ENCODE results near the gene LRMDA.

LRMDA gene

DNA sequence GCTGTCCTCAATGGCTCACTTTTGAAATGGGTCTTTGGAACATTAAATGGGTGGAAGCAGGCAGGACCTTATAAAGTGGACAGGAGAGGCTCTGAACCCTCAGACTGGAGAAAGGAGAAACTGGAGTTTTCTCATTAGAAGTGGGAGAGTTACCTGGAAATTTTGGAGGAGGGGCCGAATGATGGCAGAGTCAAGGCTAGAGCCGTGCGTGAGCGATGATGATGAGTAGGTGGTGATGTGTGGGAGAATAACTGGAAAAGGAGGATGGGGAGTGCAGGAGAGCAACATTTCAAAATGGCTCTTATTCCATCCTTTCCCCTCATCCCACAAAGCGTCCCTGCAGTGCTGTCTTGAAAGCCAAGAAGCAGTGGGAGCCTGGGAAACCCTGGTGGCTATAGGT lies 274.0 kb downstream of the LRMDA start:
- H3K4me3 ChIP-seq (ENCODE audit: low read depth, low read length): no peak overlapping the region
- no peaks in the 10 kb centered on the region for H3K27me3 ChIP-seq (ENCODE audit: control insufficient read depth, insufficient read depth, low read length)
- H3K9me3 ChIP-seq (ENCODE audit: control insufficient read depth, insufficient read depth, low read depth, low read length): no peaks in the 10 kb centered on the region
- peaks cover 17% of the 10 kb centered on the region for H3K4me1 ChIP-seq (ENCODE audit: control insufficient read depth, insufficient read depth, low read length)
- no peaks in the 10 kb centered on the region for H3K36me3 ChIP-seq (ENCODE audit: control insufficient read depth, insufficient read depth, low read length)
- H3K27ac ChIP-seq (ENCODE audit: low read depth, low read length): no peak overlapping the region
- H3K9ac ChIP-seq (ENCODE audit: low read length): no peak overlapping the region

- Histone ChIP-seq H3K27ac (ENCODE audit: low read depth, low read length) (no peak overlapping the region), H3K27me3 (ENCODE audit: control insufficient read depth, insufficient read depth, low read length) (no peaks in the 10 kb centered on the region), H3K9me3 (ENCODE audit: control insufficient read depth, insufficient read depth, low read depth, low read length) (no peaks in the 10 kb centered on the region), H3K4me3 (ENCODE audit: low read depth, low read length) (no peak overlapping the region), H3K4me1 (ENCODE audit: control insufficient read depth, insufficient read depth, low read length) (peaks cover 17% of the 10 kb centered on the region), H3K36me3 (ENCODE audit: control insufficient read depth, insufficient read depth, low read length) (no peaks in the 10 kb centered on the region), H3K9ac (ENCODE audit: low read length) (no peak overlapping the region)
These were observed 275.8 kb downstream of the LRMDA start for GRCh38 chr10:75707080-75707840.

GRCh38 chr10:75708060-75708459 lies 276.6 kb downstream of the LRMDA start:
- no peaks in the 10 kb centered on the region for H3K9me3 ChIP-seq (ENCODE audit: control insufficient read depth, insufficient read depth, low read depth, low read length)
- H3K27me3 ChIP-seq (ENCODE audit: control insufficient read depth, insufficient read depth, low read length): no peaks in the 10 kb centered on the region
- peaks cover 21% of the 10 kb centered on the region for H3K4me1 ChIP-seq (ENCODE audit: control insufficient read depth, insufficient read depth, low read length)
- H3K4me3 ChIP-seq (ENCODE audit: low read depth, low read length): no peak overlapping the region
- no peak overlapping the region for H3K9ac ChIP-seq (ENCODE audit: low read length)
- no peaks in the 10 kb centered on the region for H3K36me3 ChIP-seq (ENCODE audit: control insufficient read depth, insufficient read depth, low read length)
- no peak overlapping the region for H3K27ac ChIP-seq (ENCODE audit: low read depth, low read length)

DNA sequence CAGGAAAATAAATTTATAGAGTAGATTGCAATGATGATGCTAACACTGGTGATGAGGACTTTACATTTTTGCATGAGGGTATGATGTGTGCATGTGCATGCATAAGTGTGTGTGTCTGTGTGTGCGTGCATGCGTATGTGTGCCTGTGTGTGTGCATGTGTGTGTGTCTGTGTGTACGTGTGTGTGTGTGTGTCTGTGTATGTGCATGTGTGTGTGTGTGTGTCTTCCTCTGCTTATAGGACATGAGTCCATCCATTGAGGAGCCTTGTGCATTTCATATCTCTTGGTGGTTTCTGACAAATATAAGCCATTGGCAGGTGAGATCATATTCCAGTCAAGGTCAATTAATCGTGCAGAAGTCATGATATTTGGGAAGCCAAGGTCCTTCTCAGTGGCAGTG lies 277.8 kb downstream of the LRMDA start:
- H3K4me3 ChIP-seq (ENCODE audit: low read depth, low read length): no peak overlapping the region
- H3K27me3 ChIP-seq (ENCODE audit: control insufficient read depth, insufficient read depth, low read length): no peaks in the 10 kb centered on the region
- H3K4me1 ChIP-seq (ENCODE audit: control insufficient read depth, insufficient read depth, low read length): peaks cover 21% of the 10 kb centered on the region
- H3K9ac ChIP-seq (ENCODE audit: low read length): no peak overlapping the region
- no peaks in the 10 kb centered on the region for H3K36me3 ChIP-seq (ENCODE audit: control insufficient read depth, insufficient read depth, low read length)
- H3K27ac ChIP-seq (ENCODE audit: low read depth, low read length): no peak overlapping the region
- no peaks in the 10 kb centered on the region for H3K9me3 ChIP-seq (ENCODE audit: control insufficient read depth, insufficient read depth, low read depth, low read length)

- H3K36me3 ChIP-seq (ENCODE audit: control insufficient read depth, insufficient read depth, low read length): no peaks in the 10 kb centered on the region
These were observed 278.4 kb downstream of the LRMDA start for GRCh38 chr10:75709811-75710210.

GRCh38 chr10:75712242-75712880 lies 280.9 kb downstream of the LRMDA start:
- Histone ChIP-seq H3K27ac (ENCODE audit: low read depth, low read length) (no peak overlapping the region), H3K36me3 (ENCODE audit: control insufficient read depth, insufficient read depth, low read length) (no peaks in the 10 kb centered on the region), H3K4me3 (ENCODE audit: low read depth, low read length) (no peak overlapping the region), H3K4me1 (ENCODE audit: control insufficient read depth, insufficient read depth, low read length) (peaks cover 19% of the 10 kb centered on the region), H3K9ac (ENCODE audit: low read length) (no peak overlapping the region), H3K27me3 (ENCODE audit: control insufficient read depth, insufficient read depth, low read length) (no peaks in the 10 kb centered on the region), H3K9me3 (ENCODE audit: control insufficient read depth, insufficient read depth, low read depth, low read length) (no peaks in the 10 kb centered on the region)

More at GRCh38 chr10:75709811-75710210, 278.4 kb downstream of the LRMDA start:
- H3K4me3 ChIP-seq (ENCODE audit: low read depth, low read length): no peak overlapping the region
- no peaks in the 10 kb centered on the region for H3K27me3 ChIP-seq (ENCODE audit: control insufficient read depth, insufficient read depth, low read length)
- no peak overlapping the region for H3K27ac ChIP-seq (ENCODE audit: low read depth, low read length)
- no peaks in the 10 kb centered on the region for H3K9me3 ChIP-seq (ENCODE audit: control insufficient read depth, insufficient read depth, low read depth, low read length)
- H3K4me1 ChIP-seq (ENCODE audit: control insufficient read depth, insufficient read depth, low read length): peaks cover 21% of the 10 kb centered on the region
- H3K9ac ChIP-seq (ENCODE audit: low read length): no peak overlapping the region

DNA sequence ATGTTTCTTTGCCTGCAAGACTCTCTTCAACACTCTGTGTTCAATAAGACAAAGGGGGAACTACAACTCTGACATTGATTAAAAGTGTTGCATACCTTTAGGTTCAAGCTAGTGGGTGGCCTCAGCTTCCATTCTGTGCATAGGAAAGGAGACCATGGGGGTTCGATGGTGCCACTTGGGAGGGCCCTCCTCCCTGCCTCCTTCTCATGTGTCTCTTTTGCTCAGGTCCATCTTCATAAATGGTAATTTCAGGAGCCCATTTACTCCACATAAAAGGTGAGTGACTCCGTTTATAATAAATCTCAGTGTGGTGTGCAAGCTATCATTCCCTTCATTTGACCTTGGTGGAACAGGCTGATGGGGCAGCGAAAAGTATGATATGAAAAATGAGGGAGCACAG lies 285.1 kb downstream of the LRMDA start:
- no peak overlapping the region for H3K4me3 ChIP-seq (ENCODE audit: low read depth, low read length)
- H3K36me3 ChIP-seq (ENCODE audit: control insufficient read depth, insufficient read depth, low read length): no peaks in the 10 kb centered on the region
- H3K9me3 ChIP-seq (ENCODE audit: control insufficient read depth, insufficient read depth, low read depth, low read length): no peaks in the 10 kb centered on the region
- H3K27me3 ChIP-seq (ENCODE audit: control insufficient read depth, insufficient read depth, low read length): no peaks in the 10 kb centered on the region
- peaks cover 3% of the 10 kb centered on the region; the same call in 1 of the 2 replicates for H3K4me1 ChIP-seq (ENCODE audit: control insufficient read depth, insufficient read depth, low read length)
- H3K27ac ChIP-seq (ENCODE audit: low read depth, low read length): no peak overlapping the region
- H3K9ac ChIP-seq (ENCODE audit: low read length): no peak overlapping the region

GRCh38 chr10:75717126-75717916 lies 285.9 kb downstream of the LRMDA start:
- H3K36me3 ChIP-seq (ENCODE audit: control insufficient read depth, insufficient read depth, low read length): no peaks in the 10 kb centered on the region
- no peaks in the 10 kb centered on the region for H3K27me3 ChIP-seq (ENCODE audit: control insufficient read depth, insufficient read depth, low read length)
- no peak overlapping the region for H3K4me3 ChIP-seq (ENCODE audit: low read depth, low read length)
- peaks cover 3% of the 10 kb centered on the region; the same call in 1 of the 2 replicates for H3K4me1 ChIP-seq (ENCODE audit: control insufficient read depth, insufficient read depth, low read length)
- no peak overlapping the region for H3K27ac ChIP-seq (ENCODE audit: low read depth, low read length)
- H3K9ac ChIP-seq (ENCODE audit: low read length): no peak overlapping the region
- no peaks in the 10 kb centered on the region for H3K9me3 ChIP-seq (ENCODE audit: control insufficient read depth, insufficient read depth, low read depth, low read length)

DNA sequence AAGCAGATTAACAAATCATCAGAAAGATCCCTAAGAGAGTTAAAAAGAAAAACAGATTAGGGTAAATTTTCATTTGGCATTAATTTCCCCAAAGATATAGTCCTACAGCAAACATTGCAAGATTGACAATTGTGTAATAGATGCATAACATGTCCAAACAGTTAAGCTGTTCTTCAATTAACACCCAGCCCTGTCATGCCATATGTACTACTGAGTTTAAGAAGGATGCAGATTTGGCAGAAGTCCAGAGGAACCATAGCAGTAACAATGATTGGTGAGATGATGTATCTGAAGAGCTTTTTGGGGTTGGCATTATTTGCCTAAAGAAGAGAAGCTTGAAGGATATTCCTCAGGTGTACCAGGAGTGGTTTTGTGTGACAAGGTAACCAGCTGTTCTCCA lies 287.6 kb downstream of the LRMDA start:
- H3K27me3 ChIP-seq (ENCODE audit: control insufficient read depth, insufficient read depth, low read length): no peaks in the 10 kb centered on the region
- no peak overlapping the region for H3K27ac ChIP-seq (ENCODE audit: low read depth, low read length)
- no peaks in the 10 kb centered on the region for H3K4me1 ChIP-seq (ENCODE audit: control insufficient read depth, insufficient read depth, low read length)
- no peak overlapping the region for H3K4me3 ChIP-seq (ENCODE audit: low read depth, low read length)
- no peak overlapping the region for H3K9ac ChIP-seq (ENCODE audit: low read length)
- no peaks in the 10 kb centered on the region for H3K36me3 ChIP-seq (ENCODE audit: control insufficient read depth, insufficient read depth, low read length)
- no peaks in the 10 kb centered on the region for H3K9me3 ChIP-seq (ENCODE audit: control insufficient read depth, insufficient read depth, low read depth, low read length)

DNA sequence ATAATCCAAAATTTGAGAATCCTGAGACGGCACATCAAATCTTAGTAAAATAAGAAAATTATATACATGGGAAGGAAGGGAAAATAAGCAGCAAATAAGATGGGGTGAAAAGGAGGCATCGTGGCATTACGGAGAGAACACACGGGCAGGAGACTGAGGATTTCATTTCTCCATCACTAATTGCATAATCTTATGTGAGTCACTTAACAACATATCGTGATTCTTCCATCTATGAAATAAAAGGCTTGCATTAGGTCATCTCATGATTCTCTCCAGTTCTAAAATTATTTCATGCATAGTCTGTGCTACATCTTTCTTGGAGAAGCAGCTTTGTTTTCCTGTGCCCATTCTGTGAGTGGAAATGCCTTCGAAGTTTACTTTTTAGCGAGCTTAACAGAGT lies 288.7 kb downstream of the LRMDA start:
- Histone ChIP-seq H3K4me3 (ENCODE audit: low read depth, low read length) (no peak overlapping the region), H3K4me1 (ENCODE audit: control insufficient read depth, insufficient read depth, low read length) (no peaks in the 10 kb centered on the region), H3K27ac (ENCODE audit: low read depth, low read length) (no peak overlapping the region), H3K27me3 (ENCODE audit: control insufficient read depth, insufficient read depth, low read length) (no peaks in the 10 kb centered on the region), H3K9me3 (ENCODE audit: control insufficient read depth, insufficient read depth, low read depth, low read length) (no peaks in the 10 kb centered on the region), H3K36me3 (ENCODE audit: control insufficient read depth, insufficient read depth, low read length) (no peaks in the 10 kb centered on the region), H3K9ac (ENCODE audit: low read length) (no peak overlapping the region)

GRCh38 chr10:75722020-75722419 lies 290.6 kb downstream of the LRMDA start:
- no peak overlapping the region for H3K4me3 ChIP-seq (ENCODE audit: low read depth, low read length)
- H3K9me3 ChIP-seq (ENCODE audit: control insufficient read depth, insufficient read depth, low read depth, low read length): no peaks in the 10 kb centered on the region
- H3K4me1 ChIP-seq (ENCODE audit: control insufficient read depth, insufficient read depth, low read length): no peaks in the 10 kb centered on the region
- H3K9ac ChIP-seq (ENCODE audit: low read length): no peak overlapping the region
- H3K27ac ChIP-seq (ENCODE audit: low read depth, low read length): no peak overlapping the region
- H3K36me3 ChIP-seq (ENCODE audit: control insufficient read depth, insufficient read depth, low read length): no peaks in the 10 kb centered on the region
- no peaks in the 10 kb centered on the region for H3K27me3 ChIP-seq (ENCODE audit: control insufficient read depth, insufficient read depth, low read length)

Measured in HUES6 (cell line).